HG02571 (cell line): Measurements from ENCODE around the gene ABR.
A peak's percentile ranks its signal among the peaks of the same experiment; 100 is the strongest.
"Not testable (repeated sequence)": the region's sequence is repeated elsewhere in the genome, so short reads cannot be mapped to it uniquely, and the experiment has no call there.

Experiments
- ATAC-seq: cut with Tn5 transposase; IDR thresholded peaks from one replicate; pipeline ENCODE4 v1.9.1; 2021; ENCODE audit warnings: mild to moderate bottlenecking, moderate library complexity; ENCODE audit not compliant: unreplicated experiment

ABR gene

GRCh38 chr17:1202291-1202690 lies 22.5 kb upstream of the ABR start:
- no peak for ATAC-seq

- no peak for ATAC-seq
Observed at GRCh38 chr17:1201132-1201702, 21.4 kb upstream of the ABR start.

DNA sequence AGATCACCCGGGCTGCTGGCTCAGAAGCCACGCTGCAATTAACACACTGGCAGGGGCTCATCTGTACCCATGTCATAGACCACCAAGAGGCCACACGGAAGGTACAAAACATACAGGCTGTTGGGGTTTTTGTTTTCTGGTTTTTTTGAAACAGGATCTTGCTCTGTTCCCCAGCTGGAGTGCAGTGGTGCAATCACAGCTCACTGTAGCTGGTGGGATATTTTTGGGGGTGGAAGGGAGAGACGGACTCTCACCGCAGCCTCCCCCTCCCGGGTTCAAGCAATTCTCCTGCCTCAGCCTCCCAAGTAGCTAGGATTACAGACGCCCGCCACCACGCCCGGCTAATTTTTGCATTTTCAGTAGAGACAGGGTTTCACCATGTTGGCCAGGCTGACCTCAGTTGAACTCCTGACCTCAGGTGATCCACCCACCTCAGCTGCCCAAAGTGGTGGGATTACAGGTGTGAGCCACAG lies 19.5 kb upstream of the ABR start:
- ATAC-seq: not testable (repeated sequence)

- ATAC-seq: peak; percentile 54
Observed at GRCh38 chr17:1197781-1198490, 18.2 kb upstream of the ABR start.

DNA sequence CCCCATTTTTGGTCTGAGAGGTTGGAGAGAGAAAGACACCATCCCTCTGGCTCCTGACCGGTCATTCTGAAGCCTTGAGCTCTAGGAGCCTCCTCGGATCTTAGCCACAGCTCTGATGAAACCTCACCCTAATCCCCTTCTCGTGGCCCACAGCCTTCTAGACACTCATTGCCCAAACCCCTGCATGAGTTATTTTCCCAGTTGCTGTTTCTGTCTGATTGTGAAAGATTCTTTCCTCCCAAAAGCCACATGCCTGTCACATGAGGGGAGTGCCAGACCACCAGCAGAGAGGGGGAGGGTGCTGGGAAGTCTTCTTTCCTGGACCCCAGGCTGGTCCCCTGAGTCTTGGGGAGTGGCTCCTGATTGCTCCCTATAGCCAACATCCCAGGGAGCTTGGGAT lies 17.6 kb upstream of the ABR start:
- no peak for ATAC-seq

DNA sequence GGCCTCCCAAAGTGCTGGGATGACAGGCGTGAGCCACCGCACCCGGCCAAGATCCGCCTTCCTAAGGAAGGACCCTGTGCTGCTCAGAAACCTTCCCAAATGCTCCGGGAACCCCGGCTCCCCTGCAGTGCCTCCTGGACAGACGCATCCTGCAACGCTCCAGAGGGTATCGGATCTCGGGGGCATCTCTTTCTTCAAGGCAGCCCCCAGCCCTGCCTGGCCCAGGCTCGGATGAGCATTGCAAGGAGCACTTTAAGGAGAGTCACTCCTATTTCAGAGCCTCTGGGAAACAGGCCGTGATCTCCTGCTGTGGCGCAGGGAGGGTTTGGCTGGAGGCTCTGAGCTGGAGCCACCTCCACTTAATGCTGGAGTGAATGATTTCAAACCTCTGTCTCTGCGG lies 17.2 kb upstream of the ABR start:
- no peak for ATAC-seq

DNA sequence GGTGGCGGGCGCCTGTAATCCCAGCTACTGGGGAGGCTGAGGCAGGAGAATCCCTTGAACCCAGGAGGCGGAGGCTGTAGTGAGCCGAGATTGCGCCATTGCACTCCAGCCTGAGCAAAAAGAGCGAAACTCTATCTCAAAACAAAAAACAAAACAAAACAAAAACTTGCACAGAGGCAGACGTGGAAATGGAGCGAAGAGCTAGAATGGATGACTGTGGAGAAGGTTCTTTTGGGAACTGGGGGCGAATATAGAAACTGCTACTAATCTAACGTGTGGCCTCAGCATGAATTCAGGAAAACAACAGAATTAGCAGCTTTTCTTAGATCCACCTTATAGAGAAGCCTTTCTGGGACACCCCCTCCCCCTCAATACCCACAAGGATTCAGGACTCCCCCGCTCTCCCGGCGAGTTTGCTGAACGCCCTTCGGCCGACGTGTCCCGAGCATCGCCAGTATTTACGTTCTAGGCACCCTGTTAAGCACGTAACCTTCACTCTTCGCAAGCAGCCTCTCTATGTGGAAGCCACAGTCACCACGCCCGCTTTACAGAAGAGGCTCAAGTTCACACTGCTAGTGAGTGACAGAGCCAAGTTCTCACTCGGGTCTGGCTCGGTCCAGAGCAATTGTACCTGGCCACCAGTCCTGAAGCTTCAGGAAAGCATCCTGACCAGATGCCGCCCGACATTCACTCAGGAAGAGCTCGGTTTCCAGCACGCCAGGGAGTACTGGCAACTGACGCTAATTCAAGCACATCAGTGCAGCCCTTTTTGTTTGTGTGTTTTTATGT lies 13.3 kb upstream of the ABR start:
- ATAC-seq: no peak

GRCh38 chr17:1190751-1191331 lies 11.1 kb upstream of the ABR start:
- no peak for ATAC-seq

- ATAC-seq: no peak
Observed at GRCh38 chr17:1188812-1189504, 9.2 kb upstream of the ABR start.

- ATAC-seq: no peak
Observed at GRCh38 chr17:1186923-1187771, 7.4 kb upstream of the ABR start.

DNA sequence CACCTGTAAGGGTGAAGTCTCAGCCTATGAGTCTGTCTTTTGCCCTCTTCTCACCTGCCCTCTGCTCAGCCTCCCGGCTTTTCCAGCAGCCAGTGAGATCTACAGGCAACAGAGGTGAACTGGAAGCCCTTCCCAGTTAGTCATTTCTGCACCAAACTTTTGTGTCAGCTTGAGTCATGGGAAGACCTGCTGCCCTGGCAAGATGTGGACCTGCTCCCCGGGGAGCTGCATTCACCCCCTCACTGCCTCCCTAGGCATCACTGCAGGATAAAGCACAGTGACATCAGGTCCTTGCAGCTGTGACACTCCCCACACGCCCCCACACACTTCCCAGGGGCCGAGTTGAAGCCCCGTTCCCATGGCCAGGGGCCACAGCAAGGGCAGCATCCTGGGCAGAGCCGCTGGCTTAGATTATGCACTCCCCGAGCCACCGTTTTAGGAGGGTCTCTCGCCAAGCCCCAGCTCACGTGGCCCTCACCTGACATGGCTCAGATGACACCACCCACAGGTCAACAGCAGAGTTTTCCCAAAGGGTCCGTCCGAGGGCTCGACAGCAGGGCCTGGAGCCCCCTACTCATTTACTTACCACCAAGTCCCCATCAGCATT lies 6.5 kb upstream of the ABR start:
- ATAC-seq: no peak

- no peak for ATAC-seq
Observed at GRCh38 chr17:1183171-1183873, 3.5 kb upstream of the ABR start.

- no peak for ATAC-seq
Observed at GRCh38 chr17:1182811-1183170, 3.0 kb upstream of the ABR start.

DNA sequence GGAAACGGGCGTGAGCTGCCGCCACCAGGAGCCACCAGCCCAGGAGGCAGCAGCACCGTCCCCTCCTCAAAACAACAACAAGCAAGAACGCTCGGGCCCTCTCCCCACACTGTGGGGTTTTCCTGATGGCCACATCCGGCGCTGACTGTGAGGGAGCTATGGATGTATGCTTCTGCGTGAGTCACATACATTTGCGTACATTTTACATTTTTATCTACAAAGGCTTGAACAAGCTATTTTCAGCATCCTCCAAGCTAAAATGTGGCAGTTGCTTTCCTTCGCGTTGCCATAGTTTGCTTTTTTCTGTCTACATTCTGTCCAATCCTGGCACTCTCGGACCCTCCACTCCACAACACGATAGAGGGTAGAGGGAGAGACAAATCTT lies 2.0 kb upstream of the ABR start:
- ATAC-seq: no peak

DNA sequence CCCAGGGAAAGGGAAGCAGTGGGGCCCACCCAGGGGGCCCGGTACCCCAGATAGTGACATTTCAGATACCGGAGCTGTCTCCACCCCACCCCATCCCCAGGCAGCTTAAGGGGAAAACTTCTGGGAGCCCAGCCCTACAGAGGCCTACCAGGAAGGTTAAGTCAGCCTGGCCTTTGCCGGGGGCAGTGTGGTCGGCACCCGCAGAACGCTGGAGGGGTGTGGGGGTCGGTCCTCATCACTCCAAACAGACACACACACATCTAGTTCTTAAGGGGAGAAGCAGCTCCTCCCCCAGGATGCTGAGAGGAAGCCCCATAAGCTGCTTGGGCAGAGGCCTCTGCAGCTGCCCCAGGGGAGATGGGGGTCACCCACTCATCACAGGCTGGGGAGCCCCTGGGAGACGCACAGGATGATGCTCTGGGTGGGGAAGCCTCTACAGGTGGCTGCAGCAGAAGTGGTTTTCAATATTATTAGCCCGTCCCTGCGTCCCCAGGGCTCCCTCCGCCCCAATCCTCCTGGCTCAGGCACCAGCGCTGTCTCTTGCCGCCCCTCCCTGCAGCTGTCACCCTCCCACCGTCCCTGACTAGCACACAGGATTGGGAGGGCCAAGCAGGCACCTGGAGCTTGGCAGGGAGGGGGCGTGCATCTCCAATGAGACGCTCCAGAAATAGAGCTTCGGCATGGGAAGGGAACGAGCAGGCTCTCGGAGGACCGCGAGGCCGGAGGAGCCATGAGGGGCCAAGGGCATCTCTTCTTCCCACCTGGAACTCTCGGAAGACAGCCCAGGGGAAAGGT lies 1.4 kb upstream of the ABR start:
- no peak for ATAC-seq

- ATAC-seq: no peak
Observed at GRCh38 chr17:1179112-1179817, 516 bp downstream of the ABR start.

- ATAC-seq: no peak
Observed at GRCh38 chr17:1177016-1177700, 2.6 kb downstream of the ABR start.
